ENCODE results near the gene MFAP1. TPM values are rescaled to one million over a fixed set of nuclear protein-coding genes. Genes with fewer than 3 reads are reported as not detected.

Gene MFAP1, protein sequence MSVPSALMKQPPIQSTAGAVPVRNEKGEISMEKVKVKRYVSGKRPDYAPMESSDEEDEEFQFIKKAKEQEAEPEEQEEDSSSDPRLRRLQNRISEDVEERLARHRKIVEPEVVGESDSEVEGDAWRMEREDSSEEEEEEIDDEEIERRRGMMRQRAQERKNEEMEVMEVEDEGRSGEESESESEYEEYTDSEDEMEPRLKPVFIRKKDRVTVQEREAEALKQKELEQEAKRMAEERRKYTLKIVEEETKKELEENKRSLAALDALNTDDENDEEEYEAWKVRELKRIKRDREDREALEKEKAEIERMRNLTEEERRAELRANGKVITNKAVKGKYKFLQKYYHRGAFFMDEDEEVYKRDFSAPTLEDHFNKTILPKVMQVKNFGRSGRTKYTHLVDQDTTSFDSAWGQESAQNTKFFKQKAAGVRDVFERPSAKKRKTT
- 10 to 100 TPM; 14.5 to 21.6 (median 18.4) TPM for total RNA-seq

DNA sequence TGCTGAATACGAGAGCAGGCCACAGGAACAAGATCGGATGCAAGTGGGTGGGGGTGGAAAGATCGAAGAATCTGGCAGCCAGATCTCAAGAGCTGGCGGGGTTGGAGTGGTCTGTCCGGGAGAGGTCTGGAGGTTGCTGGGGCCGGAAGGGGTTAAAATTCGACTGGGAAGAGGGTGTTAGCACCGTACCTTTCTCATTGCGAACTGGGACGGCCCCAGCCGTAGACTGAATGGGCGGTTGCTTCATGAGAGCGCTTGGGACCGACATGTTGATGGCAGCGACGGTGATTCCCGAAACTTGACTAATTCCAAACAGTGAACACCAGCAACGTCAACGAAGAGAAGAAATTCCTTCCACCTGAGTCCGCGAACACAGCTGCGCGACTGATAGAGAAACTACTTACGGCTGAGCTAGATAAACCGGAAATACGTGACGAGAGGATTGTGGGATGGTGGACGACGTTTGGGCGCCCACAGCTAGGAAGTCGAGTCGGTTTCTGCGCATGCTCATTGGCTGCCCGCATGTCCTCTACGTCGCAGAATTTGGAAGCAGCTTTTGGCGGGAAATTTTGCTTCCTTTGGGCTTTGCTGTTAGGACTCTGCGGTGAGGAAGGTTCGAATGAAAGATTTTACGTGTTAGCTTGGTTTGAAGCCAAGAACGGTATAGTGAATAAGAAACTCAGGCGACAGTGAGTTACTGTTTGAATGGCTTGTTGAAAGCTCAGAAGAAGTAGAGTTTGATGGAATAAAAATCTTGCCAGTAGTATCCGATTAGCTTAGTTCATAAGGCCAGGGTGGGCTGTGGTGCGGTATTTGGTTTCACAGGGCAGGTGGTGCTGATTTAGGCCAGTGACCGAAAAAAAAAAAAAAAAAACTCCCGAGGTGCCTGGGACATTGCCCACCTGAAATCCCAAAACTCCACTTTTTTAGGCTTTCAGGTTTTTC, at the start of gene MFAP1:
MFAP1 (minus strand) TSS at position 389 of the 945 bp plus-strand sequence; CDS start at position 268, 121 bp downstream.
- intact Hi-C loops (cut with DNase I) = no loop called here

DNA sequence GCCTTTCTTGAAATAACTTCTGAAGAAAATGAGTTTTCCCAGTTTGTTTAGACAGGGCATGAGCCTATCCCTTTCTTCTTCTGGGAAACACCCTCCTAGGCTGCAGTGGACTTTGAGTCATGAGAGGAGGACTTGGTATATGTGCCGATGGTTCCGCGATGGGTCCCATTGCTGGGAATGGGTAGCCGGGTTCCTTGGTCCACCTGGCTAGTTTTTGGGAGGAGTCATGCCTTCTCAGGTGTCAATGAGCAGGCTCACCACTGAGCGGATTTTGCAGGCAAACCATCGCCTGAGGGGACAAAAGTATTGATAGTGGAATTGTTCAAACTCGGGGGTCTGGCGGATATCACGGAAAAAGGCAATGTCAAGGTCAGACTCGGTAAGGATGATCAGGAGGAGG, 49.2 kb upstream of the MFAP1 start:
- no peak for DNase-seq
- H3K27ac ChIP-seq = no peak overlapping the region
- no peaks in the 10 kb centered on the region for H3K9me3 ChIP-seq
- no peak overlapping the region for H3K4me3 ChIP-seq
- TF ChIP-seq, protein P1, sequence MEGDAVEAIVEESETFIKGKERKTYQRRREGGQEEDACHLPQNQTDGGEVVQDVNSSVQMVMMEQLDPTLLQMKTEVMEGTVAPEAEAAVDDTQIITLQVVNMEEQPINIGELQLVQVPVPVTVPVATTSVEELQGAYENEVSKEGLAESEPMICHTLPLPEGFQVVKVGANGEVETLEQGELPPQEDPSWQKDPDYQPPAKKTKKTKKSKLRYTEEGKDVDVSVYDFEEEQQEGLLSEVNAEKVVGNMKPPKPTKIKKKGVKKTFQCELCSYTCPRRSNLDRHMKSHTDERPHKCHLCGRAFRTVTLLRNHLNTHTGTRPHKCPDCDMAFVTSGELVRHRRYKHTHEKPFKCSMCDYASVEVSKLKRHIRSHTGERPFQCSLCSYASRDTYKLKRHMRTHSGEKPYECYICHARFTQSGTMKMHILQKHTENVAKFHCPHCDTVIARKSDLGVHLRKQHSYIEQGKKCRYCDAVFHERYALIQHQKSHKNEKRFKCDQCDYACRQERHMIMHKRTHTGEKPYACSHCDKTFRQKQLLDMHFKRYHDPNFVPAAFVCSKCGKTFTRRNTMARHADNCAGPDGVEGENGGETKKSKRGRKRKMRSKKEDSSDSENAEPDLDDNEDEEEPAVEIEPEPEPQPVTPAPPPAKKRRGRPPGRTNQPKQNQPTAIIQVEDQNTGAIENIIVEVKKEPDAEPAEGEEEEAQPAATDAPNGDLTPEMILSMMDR (IDR thresholded peaks at IDR 0.05) = no peak
- TF ChIP-seq POLR2A (IDR thresholded peaks at IDR 0.05) = no peak
- H3K27me3 ChIP-seq = no peaks in the 10 kb centered on the region
- H3K36me3 ChIP-seq = peaks cover 0 to 6% (median 0%) of the 10 kb centered on the region in 3 donors
- 92 to 95% methylated on average over 8 to 10 of the region's 10 CpGs for WGBS, 2 donors
- intact Hi-C loops (cut with DNase I) = no loop called here
- no peaks in the 10 kb centered on the region for H3K4me1 ChIP-seq

More for the DNA sequence above, at the start of gene MFAP1:
- no peaks in the 10 kb centered on the region for H3K9me3 ChIP-seq
- WGBS, 2 donors = 7 to 8% methylated on average over 40 to 43 of the region's 46 CpGs
- H3K27me3 ChIP-seq = no peaks in the 10 kb centered on the region
- peak within 1 kb of the TSS; percentile 91 to 98 (median 94) for H3K27ac ChIP-seq
- TF ChIP-seq, protein P1 (IDR thresholded peaks at IDR 0.05) = peak in 1 of 6 experiments; percentile 41
- TF ChIP-seq POLR2A (IDR thresholded peaks at IDR 0.05) = peak in 3 of 4 donors; percentile 59 to 91 (median 85)
- H3K36me3 ChIP-seq = peaks cover 0 to 16% (median 0%) of the 10 kb centered on the region in 3 donors
- H3K4me1 ChIP-seq = peaks cover 26 to 82% (median 27%) of the 10 kb centered on the region in 3 donors
- peak; percentile 55 for DNase-seq
- peak within 1 kb of the TSS; percentile 67 to 95 (median 81) for H3K4me3 ChIP-seq

DNA sequence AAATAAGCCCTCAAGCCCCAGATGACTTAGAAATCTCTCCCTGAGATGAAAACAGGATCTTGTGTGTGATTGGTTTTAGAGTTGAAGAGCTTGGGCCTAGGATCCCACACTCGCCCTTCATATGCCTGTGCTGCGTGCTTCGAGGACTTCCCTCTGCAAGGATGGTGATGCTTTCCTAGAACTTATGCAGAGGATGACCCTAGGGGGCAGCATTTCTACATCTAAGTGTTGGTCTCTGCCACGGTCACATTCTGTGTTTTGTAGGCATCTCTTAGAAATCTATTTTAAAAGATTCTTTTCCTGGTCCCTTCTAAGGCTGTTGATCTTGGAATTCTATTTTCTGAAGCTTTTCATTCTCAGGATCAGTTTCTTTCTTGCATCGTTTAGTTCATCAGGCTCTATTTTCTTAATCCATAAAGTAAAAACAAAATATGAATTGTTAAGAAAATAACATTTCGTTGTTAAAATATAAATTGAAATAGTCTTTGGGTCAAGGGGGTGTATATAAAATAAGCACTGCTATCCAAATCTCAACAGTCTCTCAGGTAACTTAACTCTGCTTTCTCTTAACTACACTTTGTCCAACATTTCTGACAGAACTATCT, 48.0 kb upstream of the MFAP1 start:
- Histone ChIP-seq H3K27me3 (no peaks in the 10 kb centered on the region), H3K36me3 (peaks cover 0 to 6% (median 0%) of the 10 kb centered on the region in 3 donors), H3K4me3 (no peak overlapping the region), H3K27ac (no peak overlapping the region), H3K9me3 (no peaks in the 10 kb centered on the region), H3K4me1 (no peaks in the 10 kb centered on the region)
- no peak for DNase-seq
- intact Hi-C loops (cut with DNase I) = no loop called here
- 64 to 71% methylated on average over 6 of the region's 6 CpGs for WGBS, 2 donors
- TF ChIP-seq, protein P1 (IDR thresholded peaks at IDR 0.05) = peak in 4 of 6 experiments; percentile 23 to 48 (median 28)
- no peak for TF ChIP-seq POLR2A (IDR thresholded peaks at IDR 0.05)

DNA sequence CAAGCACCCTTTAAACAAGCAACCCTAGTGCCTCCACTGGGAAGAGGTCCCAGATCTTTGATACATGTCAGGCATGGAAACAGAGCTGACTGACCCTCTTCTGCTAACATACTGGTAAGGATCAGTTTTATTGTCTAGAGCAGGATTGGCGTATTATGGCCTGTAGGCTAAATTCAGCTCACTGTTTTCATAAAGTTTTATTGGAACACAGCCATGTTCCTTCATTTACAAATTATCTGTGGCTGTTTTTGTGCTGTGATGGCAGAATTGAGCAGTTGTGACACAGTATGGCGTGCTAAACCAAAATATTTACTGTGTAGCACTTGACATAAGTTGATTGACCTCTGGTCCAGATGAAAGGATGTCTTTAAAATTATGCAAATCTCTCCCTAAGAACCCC, 47.3 kb upstream of the MFAP1 start:
- no peak overlapping the region for H3K27ac ChIP-seq
- H3K27me3 ChIP-seq = no peaks in the 10 kb centered on the region
- 90 to 100% methylated on average over 2 of the region's 2 CpGs for WGBS, 2 donors
- no peaks in the 10 kb centered on the region for H3K4me1 ChIP-seq
- peaks cover 0 to 9% (median 0%) of the 10 kb centered on the region in 3 donors for H3K36me3 ChIP-seq
- H3K9me3 ChIP-seq = no peaks in the 10 kb centered on the region
- no peak for DNase-seq
- intact Hi-C loops (cut with DNase I) = no loop called here
- H3K4me3 ChIP-seq = no peak overlapping the region
- no peak for TF ChIP-seq POLR2A (IDR thresholded peaks at IDR 0.05)
- TF ChIP-seq, protein P1 (IDR thresholded peaks at IDR 0.05) = no peak

Data from esophagus squamous epithelium (tissue), 5 donors.